Stimulated activated CD4-positive, alpha-beta T cell treated with anti-CD3 and anti-CD28 coated beads, Interleukin-2, amount 100 ng/mL, for 4 hours (primary cell): ENCODE results near the gene USP17L18.
"Not testable (repeated sequence)": the region's sequence is repeated elsewhere in the genome, so short reads cannot be mapped to it uniquely, and the experiment has no call there.

Experiments
- DNase-seq: peaks from one replicate; pipeline ENCODE4 v3.0.0-alpha.2; 2020; ENCODE audit warnings: low read depth

The USP17L18 gene

GRCh38 chr4:9247953-9248680 lies at the start of gene USP17L18:
TSS of gene USP17L18 (plus strand) at chr4:9248630. CDS start at chr4:9248630, 0 bp downstream.
- DNase-seq = not testable (repeated sequence)

- DNase-seq = not testable (repeated sequence)
Measured at GRCh38 chr4:9210357-9210756, 38.1 kb upstream of the USP17L18 start, which contains the start of gene USP17L10. TSS of gene USP17L10 (plus strand) at chr4:9210657. CDS start at chr4:9210657, 0 bp downstream.

- DNase-seq = not testable (repeated sequence)
Measured at GRCh38 chr4:9214701-9215100, 33.7 kb upstream of the USP17L18 start.

- not testable (repeated sequence) for DNase-seq
Measured at GRCh38 chr4:9215105-9215504, 33.3 kb upstream of the USP17L18 start, which contains the start of gene USP17L11. TSS of gene USP17L11 (plus strand) at chr4:9215405. CDS start at chr4:9215405, 0 bp downstream.

GRCh38 chr4:9219852-9220251 lies 28.6 kb upstream of the USP17L18 start, which contains the start of gene USP17L12:
TSS of gene USP17L12 (plus strand) at chr4:9220152. CDS start at chr4:9220152, 0 bp downstream.
- DNase-seq = not testable (repeated sequence)

GRCh38 chr4:9224596-9224995 lies 23.8 kb upstream of the USP17L18 start, which contains the start of gene USP17L13:
TSS of gene USP17L13 (plus strand) at chr4:9224896. CDS start at chr4:9224896, 0 bp downstream.
- not testable (repeated sequence) for DNase-seq

- DNase-seq = not testable (repeated sequence)
Measured at GRCh38 chr4:9230249-9230648, 18.2 kb upstream of the USP17L18 start.

- DNase-seq = not testable (repeated sequence)
Measured at GRCh38 chr4:9234085-9234484, 14.3 kb upstream of the USP17L18 start, which contains the start of gene USP17L15. TSS of gene USP17L15 (plus strand) at chr4:9234385. CDS start at chr4:9234385, 0 bp downstream.

GRCh38 chr4:9238461-9238860 lies 10.0 kb upstream of the USP17L18 start:
- DNase-seq = not testable (repeated sequence)

- not testable (repeated sequence) for DNase-seq
Measured at GRCh38 chr4:9243579-9243978, 4.9 kb upstream of the USP17L18 start, which contains the start of gene USP17L17. TSS of gene USP17L17 (plus strand) at chr4:9243879. CDS start at chr4:9243879, 0 bp downstream.

GRCh38 chr4:9253078-9253477 lies 4.6 kb downstream of the USP17L18 start, which contains the start of gene USP17L19:
TSS of gene USP17L19 (plus strand) at chr4:9253378. CDS start at chr4:9253378, 0 bp downstream.
- not testable (repeated sequence) for DNase-seq

- not testable (repeated sequence) for DNase-seq
Measured at GRCh38 chr4:9257824-9258223, 9.4 kb downstream of the USP17L18 start, which contains the start of gene USP17L20. TSS of gene USP17L20 (plus strand) at chr4:9258124. CDS start at chr4:9258124, 0 bp downstream.

- DNase-seq = not testable (repeated sequence)
Measured at GRCh38 chr4:9262572-9262971, 14.1 kb downstream of the USP17L18 start, which contains the start of gene USP17L21. TSS of gene USP17L21 (plus strand) at chr4:9262872. CDS start at chr4:9262872, 0 bp downstream.

GRCh38 chr4:9267319-9267718 lies 18.9 kb downstream of the USP17L18 start, which contains the start of gene USP17L22:
TSS of gene USP17L22 (plus strand) at chr4:9267619. CDS start at chr4:9267619, 0 bp downstream.
- DNase-seq = not testable (repeated sequence)

GRCh38 chr4:9271719-9272118 lies 23.3 kb downstream of the USP17L18 start:
- DNase-seq = not testable (repeated sequence)
